WTC11 (cell line): ENCODE data around the gene ATF4. TPM values are rescaled to one million over a fixed set of nuclear protein-coding genes. Genes with fewer than 3 reads are reported as not detected.

ENCODE experiments used
- ATAC-seq: fragments of 200-7000 bp; cut with Tn5 transposase; 2 replicates; pipeline ENCODE4 v1.10.0; 2021; ENCODE audit warnings: mild to moderate bottlenecking, moderate library complexity
- CTCF ChIA-PET: fragments of 300-600 bp; sonication (Branson Sonifier 250); formaldehyde crosslinking; loops from one replicate; lab custom pipeline; 2021; ENCODE audit warnings: antibody characterized with exemption; lab: Charles Lee
- POLR2A ChIA-PET: fragments of 350-600 bp; sonication (Branson Sonifier 250); formaldehyde crosslinking; loops from one replicate; lab custom pipeline; 2021; ENCODE audit warnings: antibody characterized with exemption; lab: Charles Lee
- DNase-seq: peaks from one replicate; pipeline ENCODE4 v3.0.0; 2021; ENCODE audit warnings: low spot score
- H3K27ac Mint-ChIP-seq: 2 replicates; pipeline ENCODE4 v1.8.0; 2021; ENCODE audit warnings: mixed read lengths
- H3K27me3 Mint-ChIP-seq: 2 replicates; pipeline ENCODE4 v1.8.0; 2021; ENCODE audit warnings: low read depth, mild to moderate bottlenecking, moderate library complexity, mixed read lengths
- H3K36me3 Mint-ChIP-seq: 2 replicates; pipeline ENCODE4 v1.8.0; 2021; ENCODE audit warnings: mixed read lengths
- H3K4me1 Mint-ChIP-seq: 2 replicates; pipeline ENCODE4 v1.8.0; 2022; ENCODE audit warnings: mixed read lengths
- H3K4me3 Mint-ChIP-seq: 2 replicates; pipeline ENCODE4 v1.8.0; 2021; ENCODE audit warnings: mild to moderate bottlenecking, moderate library complexity, mixed read lengths
- H3K9me3 Mint-ChIP-seq: 2 replicates; pipeline ENCODE4 v1.8.0; 2021; ENCODE audit warnings: mixed read lengths
- CREM ChIP-seq: sonication (generic); formaldehyde crosslinking; IDR thresholded peaks from 2 replicates; pipeline ENCODE4 v1.8.1; 2022; ENCODE audit warnings: mild to moderate bottlenecking, missing genetic modification reagents, moderate library complexity
- FOXP1 ChIP-seq: sonication (generic); formaldehyde crosslinking; IDR thresholded peaks from 2 replicates; pipeline ENCODE4 v1.8.0; 2022; ENCODE audit warnings: missing genetic modification reagents, mild to moderate bottlenecking, moderate library complexity, borderline replicate concordance
- MXD4 ChIP-seq: fragments of 250-450 bp; sonication (Bioruptor Pico); IDR thresholded peaks from 2 replicates; pipeline ENCODE4 v1.8.0; 2021; ENCODE audit warnings: mild to moderate bottlenecking, moderate library complexity, borderline replicate concordance
- OVOL2 ChIP-seq: fragments of 250-450 bp; sonication (Bioruptor Pico); IDR thresholded peaks from 2 replicates; pipeline ENCODE4 v1.9.0; 2021; ENCODE audit warnings: mild to moderate bottlenecking, borderline replicate concordance
- PRRX2 ChIP-seq: fragments of 250-450 bp; sonication (Bioruptor Pico); IDR thresholded peaks from 2 replicates; pipeline ENCODE4 v1.8.0; 2021; ENCODE audit warnings: mild to moderate bottlenecking
- RORB ChIP-seq: fragments of 250-450 bp; sonication (Bioruptor Pico); IDR thresholded peaks from 2 replicates; pipeline ENCODE4 v1.9.0; 2021; ENCODE audit warnings: mild to moderate bottlenecking
- SOX15 ChIP-seq: fragments of 250-450 bp; sonication (Bioruptor Pico); IDR thresholded peaks from 2 replicates; pipeline ENCODE4 v1.9.0; 2021; ENCODE audit warnings: mild to moderate bottlenecking
- ZMAT4 ChIP-seq: fragments of 250-450 bp; sonication (Bioruptor Pico); IDR thresholded peaks from 2 replicates; pipeline ENCODE4 v1.9.0; 2021; ENCODE audit warnings: mild to moderate bottlenecking
- ZNF317 ChIP-seq: sonication (generic); formaldehyde crosslinking; IDR thresholded peaks from 2 replicates; pipeline ENCODE4 v1.8.1; 2023; ENCODE audit warnings: low read depth, mild to moderate bottlenecking, moderate library complexity, missing genetic modification reagents, borderline replicate concordance
- ZNF396 ChIP-seq: fragments of 250-450 bp; sonication (Bioruptor Pico); IDR thresholded peaks from 2 replicates; pipeline ENCODE4 v1.8.0; 2021; ENCODE audit warnings: mild to moderate bottlenecking, moderate library complexity, borderline replicate concordance
- ZNF425 ChIP-seq: fragments of 250-450 bp; sonication (Bioruptor Pico); conservative IDR thresholded peaks from 2 replicates; pipeline ENCODE4 v1.9.0; 2021; ENCODE audit warnings: mild to moderate bottlenecking
- total RNA-seq: library from RNA; stranded (reverse); gene quantifications from 3 replicates; pipeline ENCODE4 v1.2.3, GENCODE V29; 2021
- TF ChIP-seq, protein P1 (sequence below): sonication (generic); formaldehyde crosslinking; IDR thresholded peaks from 2 replicates; pipeline ENCODE4 v1.8.1; 2022; ENCODE audit warnings: low read depth, mild to moderate bottlenecking, moderate library complexity, missing genetic modification reagents, borderline replicate concordance
- TF ChIP-seq, protein P2 (sequence below): fragments of 250-450 bp; sonication (Bioruptor Pico); IDR thresholded peaks from 2 replicates; pipeline ENCODE4 v1.9.0; 2021; ENCODE audit warnings: mild to moderate bottlenecking

Gene ATF4
- total RNA-seq, 1 experiment from 2014 or later = 460 TPM

DNA sequence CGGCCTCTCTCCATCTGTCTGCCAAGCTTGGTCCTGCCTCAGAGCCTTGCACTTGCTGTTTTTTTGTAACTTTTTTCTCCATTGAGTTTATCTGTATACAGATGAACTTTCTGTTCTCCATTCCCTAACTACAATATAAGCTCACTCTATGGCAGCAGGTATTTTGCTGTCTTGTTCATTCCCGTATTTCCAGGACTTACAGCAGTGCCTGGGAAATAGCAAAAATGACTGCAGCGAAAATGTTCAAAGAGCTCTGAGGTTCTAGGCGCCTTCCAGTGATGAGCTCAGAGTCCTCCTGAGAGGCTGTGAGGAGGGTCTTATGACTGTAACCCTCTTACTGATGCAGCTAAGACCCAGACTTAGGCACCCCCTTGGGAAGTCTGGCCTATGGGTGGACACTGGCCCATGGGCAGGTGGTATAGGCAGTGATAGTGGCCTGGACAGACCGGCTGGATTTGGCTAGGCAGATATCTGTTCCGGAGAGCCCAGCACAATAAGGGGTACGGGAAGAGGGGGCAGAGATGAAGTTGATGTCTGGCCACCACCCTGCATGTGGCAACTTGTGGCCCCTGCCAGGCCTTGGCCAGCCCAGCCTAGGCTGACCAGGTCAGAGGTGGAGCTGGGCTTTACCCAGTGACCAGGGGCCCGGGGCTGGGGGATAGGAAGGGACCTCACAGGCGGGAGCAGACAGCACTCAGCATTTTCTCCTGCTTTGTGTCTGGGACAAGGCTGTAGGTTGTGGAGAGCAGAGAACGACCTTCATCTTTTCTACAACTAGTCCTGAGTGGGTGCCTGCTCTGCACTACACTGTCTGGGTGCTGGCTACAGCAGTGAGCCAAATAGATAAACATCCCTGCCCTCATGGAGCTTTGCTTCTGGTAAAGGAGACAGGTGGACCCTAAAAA lies 4.6 kb downstream of the ATF4 start (continued):
- TF ChIP-seq, protein P1, sequence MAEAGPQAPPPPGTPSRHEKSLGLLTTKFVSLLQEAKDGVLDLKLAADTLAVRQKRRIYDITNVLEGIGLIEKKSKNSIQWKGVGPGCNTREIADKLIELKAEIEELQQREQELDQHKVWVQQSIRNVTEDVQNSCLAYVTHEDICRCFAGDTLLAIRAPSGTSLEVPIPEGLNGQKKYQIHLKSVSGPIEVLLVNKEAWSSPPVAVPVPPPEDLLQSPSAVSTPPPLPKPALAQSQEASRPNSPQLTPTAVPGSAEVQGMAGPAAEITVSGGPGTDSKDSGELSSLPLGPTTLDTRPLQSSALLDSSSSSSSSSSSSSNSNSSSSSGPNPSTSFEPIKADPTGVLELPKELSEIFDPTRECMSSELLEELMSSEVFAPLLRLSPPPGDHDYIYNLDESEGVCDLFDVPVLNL (CRISPR knock-in tag) = no peak
- TF ChIP-seq OVOL2 = no peak
- no peak for TF ChIP-seq ZNF317 (CRISPR knock-in tag)
- TF ChIP-seq RORB (CRISPR knock-in tag) = no peak
- TF ChIP-seq ZMAT4 (CRISPR knock-in tag) = no peak
- TF ChIP-seq, protein P2, sequence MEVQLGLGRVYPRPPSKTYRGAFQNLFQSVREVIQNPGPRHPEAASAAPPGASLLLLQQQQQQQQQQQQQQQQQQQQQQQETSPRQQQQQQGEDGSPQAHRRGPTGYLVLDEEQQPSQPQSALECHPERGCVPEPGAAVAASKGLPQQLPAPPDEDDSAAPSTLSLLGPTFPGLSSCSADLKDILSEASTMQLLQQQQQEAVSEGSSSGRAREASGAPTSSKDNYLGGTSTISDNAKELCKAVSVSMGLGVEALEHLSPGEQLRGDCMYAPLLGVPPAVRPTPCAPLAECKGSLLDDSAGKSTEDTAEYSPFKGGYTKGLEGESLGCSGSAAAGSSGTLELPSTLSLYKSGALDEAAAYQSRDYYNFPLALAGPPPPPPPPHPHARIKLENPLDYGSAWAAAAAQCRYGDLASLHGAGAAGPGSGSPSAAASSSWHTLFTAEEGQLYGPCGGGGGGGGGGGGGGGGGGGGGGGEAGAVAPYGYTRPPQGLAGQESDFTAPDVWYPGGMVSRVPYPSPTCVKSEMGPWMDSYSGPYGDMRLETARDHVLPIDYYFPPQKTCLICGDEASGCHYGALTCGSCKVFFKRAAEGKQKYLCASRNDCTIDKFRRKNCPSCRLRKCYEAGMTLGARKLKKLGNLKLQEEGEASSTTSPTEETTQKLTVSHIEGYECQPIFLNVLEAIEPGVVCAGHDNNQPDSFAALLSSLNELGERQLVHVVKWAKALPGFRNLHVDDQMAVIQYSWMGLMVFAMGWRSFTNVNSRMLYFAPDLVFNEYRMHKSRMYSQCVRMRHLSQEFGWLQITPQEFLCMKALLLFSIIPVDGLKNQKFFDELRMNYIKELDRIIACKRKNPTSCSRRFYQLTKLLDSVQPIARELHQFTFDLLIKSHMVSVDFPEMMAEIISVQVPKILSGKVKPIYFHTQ = no peak

DNA sequence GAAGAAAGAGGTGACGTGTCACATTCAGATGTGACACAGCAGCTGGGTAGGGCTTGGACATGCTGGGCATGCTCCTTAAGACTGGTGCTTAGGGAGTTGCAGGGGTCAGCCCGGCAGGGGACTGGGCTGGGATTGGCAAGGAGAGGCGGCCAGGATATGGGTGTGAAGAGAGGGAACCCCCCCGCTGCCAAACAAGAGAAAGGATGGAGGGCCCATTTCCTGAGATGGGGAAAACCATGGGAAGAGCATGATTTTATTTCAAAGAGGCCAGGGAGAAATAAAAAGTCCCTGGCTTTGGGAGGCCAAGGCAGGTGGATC lies 5.3 kb downstream of the ATF4 start:
- TF ChIP-seq PRRX2 (CRISPR knock-in tag) = 0 out of 2 replicates have a peak, but pooled peaks have one; percentile 33
- TF ChIP-seq SOX15 (CRISPR knock-in tag) = no peak
- TF ChIP-seq ZMAT4 (CRISPR knock-in tag) = no peak
- no peak for TF ChIP-seq FOXP1
- H3K36me3 Mint-ChIP-seq = peaks cover 49% of the 10 kb centered on the region
- H3K27me3 Mint-ChIP-seq = no peaks in the 10 kb centered on the region
- ATAC-seq (no peak), DNase-seq (no peak)
- no peaks in the 10 kb centered on the region for H3K9me3 Mint-ChIP-seq
- ChIA-PET CTCF (interaction anchor here (0.7 to 4.7 kb wide), 3 partner anchors 11 to 215 kb away, joined by 4 to 21 read pairs (median 13); no protein-coding TSS in a partner anchor), POLR2A (interaction anchor here (0.6 to 2.4 kb wide), 2 partner anchors 24 to 204 kb away, joined by 6 to 8 read pairs; partner anchors contain the start of gene MIEF1)
- peaks cover 63% of the 10 kb centered on the region for H3K4me1 Mint-ChIP-seq
- H3K4me3 Mint-ChIP-seq = no peak overlapping the region
- H3K27ac Mint-ChIP-seq = peak overlapping the region; percentile 93

DNA sequence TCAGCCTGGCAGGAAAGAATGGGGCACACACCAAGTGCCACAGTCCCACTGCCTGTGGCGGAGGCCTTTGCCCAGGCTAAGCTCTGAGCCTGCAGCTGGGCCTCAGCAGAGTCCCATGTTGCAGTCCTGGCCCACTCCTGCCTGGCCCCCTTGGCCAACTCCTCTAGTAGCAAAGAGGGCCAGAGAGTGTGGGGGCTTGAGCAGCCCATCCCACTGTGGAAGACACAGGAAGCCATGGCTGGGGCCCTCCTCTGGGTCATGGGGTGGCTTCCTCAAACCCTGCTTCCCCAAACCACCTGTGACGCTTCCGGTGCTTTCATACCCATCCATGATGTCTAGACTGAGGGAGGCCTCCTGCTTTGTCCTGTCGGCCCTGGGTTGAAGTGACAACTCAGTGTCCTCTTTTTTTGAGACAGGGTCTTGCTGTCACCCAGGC lies 6.4 kb downstream of the ATF4 start:
- ChIA-PET POLR2A (interaction anchor here (0.6 to 1.0 kb wide), 4 partner anchors 24 to 135 kb away, joined by 3 to 5 read pairs (median 4); partner anchors contain the start of gene MIEF1), CTCF (interaction anchor here (0.9 to 4.7 kb wide), 4 partner anchors 9 to 183 kb away, joined by 3 to 21 read pairs (median 4); no protein-coding TSS in a partner anchor)
- Mint-ChIP-seq H3K36me3 (peaks cover 42% of the 10 kb centered on the region), H3K27ac (0 out of 2 replicates have a peak overlapping the region, but pooled peaks have one; percentile 11), H3K27me3 (no peaks in the 10 kb centered on the region), H3K4me3 (no peak overlapping the region), H3K9me3 (no peaks in the 10 kb centered on the region), H3K4me1 (peaks cover 72% of the 10 kb centered on the region)
- TF ChIP-seq MXD4 (CRISPR knock-in tag) (no peak), ZNF425 (0 out of 2 replicates have a peak, but pooled peaks have one; percentile 25), ZNF396 (CRISPR knock-in tag) (no peak), CREM (CRISPR knock-in tag) (no peak)
- DNase-seq = no peak
- ATAC-seq = peak; percentile 2
